Right lobe of liver (tissue), 6 donors: ENCODE results near the gene TUBGCP2. TPM values are rescaled to one million over a fixed set of nuclear protein-coding genes. Genes with fewer than 3 reads are reported as not detected.

Experiments
- ATAC-seq, 4 donors: fragments of 200-7000 bp; cut with Tn5 transposase; one replicate each; pipeline ENCODE4 v1.9.1; 2020; ENCODE audit warnings: mild to moderate bottlenecking in 4 of 4, moderate library complexity in 4 of 4
- DNase-seq, 3 donors: peaks; one replicate each; pipeline ENCODE4 v3.0.0-alpha.2; 2020
- H3K27ac ChIP-seq, 3 donors: fragments of 200-600 bp; one replicate each; pipeline ENCODE4 v1.8.0; 2022
- H3K27me3 ChIP-seq, 2 donors: fragments of 200-600 bp; one replicate each; pipeline ENCODE4 v1.8.0; 2022
- H3K36me3 ChIP-seq, 4 donors: fragments of 200-600 bp; sonication (generic) in 1 of 4; one replicate each; pipeline versions ENCODE4 v1.5.1 to v1.8.0; 2017 to 2022; ENCODE audit warnings: control low read depth in 1 of 4
- H3K4me1 ChIP-seq, 4 donors: fragments of 200-600 bp; sonication (generic) in 1 of 4; one replicate each; pipeline versions ENCODE4 v1.5.1 to v1.8.0; 2017 to 2022; ENCODE audit warnings: control low read depth in 1 of 4
- H3K4me3 ChIP-seq, 3 donors: fragments of 200-600 bp; one replicate each; pipeline ENCODE4 v1.8.0; 2022
- H3K9me3 ChIP-seq, 4 donors: fragments of 200-600 bp; sonication (generic) in 1 of 4; one replicate each; pipeline versions ENCODE4 v1.5.1 to v1.8.0; 2017 to 2022; ENCODE audit warnings: control low read depth in 1 of 4
- CTCF ChIP-seq, 4 donors: fragments of 200-600 bp in 3 of 4; fragments of 450-650 bp in 1 of 4; IDR thresholded peaks; one replicate each; pipeline versions ENCODE4 v1.5.1 to v1.8.0; 2016 to 2022; ENCODE audit warnings: antibody characterized with exemption in 4 of 4, mild to moderate bottlenecking in 2 of 4
- POLR2A ChIP-seq: fragments of 450-650 bp; IDR thresholded peaks from one replicate; pipeline ENCODE4 v1.6.1; 2017; ENCODE audit warnings: antibody characterized with exemption, mild to moderate bottlenecking
- WGBS: methylation state at CpG from one replicate; pipeline ENCODE4 v1.1.6; 2018; ENCODE audit warnings: low coverage, low lambda C conversion rate; ENCODE audit not compliant: insufficient coverage; ENCODE audit errors: missing lambda C conversion rate; 5-methylcytosine and 5-hydroxymethylcytosine counted together
- intact Hi-C, 2 donors: fragments of 100-400 bp; cut with DNase I; formaldehyde crosslinking; loops; one replicate each; pipeline versions ENCODE4 v1.11.2 to v1.14.1; 2022
- total RNA-seq, 6 experiments: library from RNA; depleted of rRNA in 2 of 6; stranded (reverse); fragments of >200 nt in 2 of 6; fragmentation: NEBNext Ultra II Directional in 3 of 6; extraction: Animal tissue kit (Norgen Biotek cat#: 25700) in 3 of 6; gene quantifications; one replicate each; pipeline versions ENCODE4 v1.1.0 to v1.2.4, GENCODE V29; 2016 to 2023
- donor health status: DM: no; HTN: yes; CAD: no.
- donor health status: DM: no; HTN: no; CAD: no.
- donor health status: DM: no; HTN: no; CAD: no.
- donor health status: DM: no; HTN: yes; CAD: no.
- donor health status: DM: no; HTN: yes; CAD: no.

Gene TUBGCP2
- total RNA-seq, 6 experiments from 2014 or later: 19.6 to 30.0 (median 25.6) TPM

GRCh38 chr10:133355991-133356390, 47.3 kb upstream of the TUBGCP2 start:
- ATAC-seq: no peak
- peak overlapping the region in 1 of 3 donors; percentile 82 for H3K27ac ChIP-seq
- no peak for DNase-seq
- H3K36me3 ChIP-seq: peaks cover 0 to 4% (median 0%) of the 10 kb centered on the region in 4 donors
- H3K4me3 ChIP-seq: peak overlapping the region in 1 of 3 donors; percentile 94
- H3K9me3 ChIP-seq: no peaks in the 10 kb centered on the region
- no peak for TF ChIP-seq CTCF (IDR thresholded peaks at IDR 0.05)
- TF ChIP-seq POLR2A: no peak
- H3K4me1 ChIP-seq: peaks cover 0 to 87% (median 40%) of the 10 kb centered on the region in 4 donors
- WGBS: 100% methylated on average over 1 of the region's 3 CpGs
- H3K27me3 ChIP-seq: no peaks in the 10 kb centered on the region
- intact Hi-C loops: no loop called here

DNA sequence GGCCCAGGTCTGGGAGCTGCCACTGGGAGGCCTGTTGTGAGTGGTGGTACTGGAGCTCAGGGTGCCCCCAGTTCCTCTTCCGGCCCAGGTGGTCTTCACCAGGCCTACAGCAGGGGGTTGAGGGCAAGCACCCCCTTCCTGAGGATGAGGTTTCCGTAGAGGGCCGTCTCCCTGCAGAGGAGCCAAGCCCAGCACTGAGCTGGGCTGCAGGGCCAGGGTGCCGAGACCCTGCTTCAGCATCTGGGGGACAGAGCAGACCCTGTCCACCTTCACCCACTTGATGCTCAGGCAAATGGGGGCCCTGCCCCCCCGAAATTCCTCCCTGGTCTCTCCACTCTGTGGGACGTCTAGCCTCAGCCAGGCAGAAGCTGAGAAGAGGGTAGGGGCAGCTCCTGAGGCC, 46.6 kb upstream of the TUBGCP2 start:
- Histone ChIP-seq H3K4me3 (no peak overlapping the region), H3K27me3 (no peaks in the 10 kb centered on the region), H3K27ac (peak overlapping the region in 1 of 3 donors; percentile 9), H3K36me3 (peaks cover 0 to 4% (median 0%) of the 10 kb centered on the region in 4 donors), H3K9me3 (no peaks in the 10 kb centered on the region), H3K4me1 (peaks cover 0 to 86% (median 40%) of the 10 kb centered on the region in 4 donors)
- intact Hi-C loops: no loop called here
- whole genome bisulfite sequencing: 55% methylated on average over 1 of the region's 6 CpGs
- no peak for ATAC-seq
- TF ChIP-seq POLR2A: no peak
- TF ChIP-seq CTCF (IDR thresholded peaks at IDR 0.05): no peak
- DNase-seq: no peak

DNA sequence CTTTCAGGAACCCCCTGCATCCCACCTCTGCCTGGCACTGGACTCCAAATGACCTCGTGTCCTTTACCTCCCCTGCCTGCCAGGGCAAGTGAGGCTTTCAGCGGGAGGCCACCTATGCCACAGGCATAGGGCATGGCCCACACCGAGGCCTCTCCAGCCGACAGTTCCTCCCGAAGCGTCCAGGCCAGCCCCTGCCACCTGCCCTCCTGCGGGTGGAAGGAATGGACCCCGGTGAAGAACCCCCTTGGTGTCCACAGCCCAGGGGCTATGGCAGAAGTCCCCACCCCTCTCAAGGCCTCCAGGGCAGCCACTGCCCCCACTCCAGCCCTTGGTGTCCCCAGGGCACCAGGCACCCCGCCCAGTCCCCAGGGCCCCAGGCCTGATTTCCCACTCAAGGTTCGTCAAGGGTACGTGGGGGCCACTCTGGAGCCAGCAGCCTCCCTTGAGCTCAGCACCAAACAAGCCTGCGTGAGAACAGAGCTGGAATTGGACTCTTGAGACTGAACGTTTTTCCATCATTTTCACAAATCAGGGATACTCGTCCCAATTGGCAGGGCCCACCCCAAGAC, 46.1 kb upstream of the TUBGCP2 start:
- no peaks in the 10 kb centered on the region for H3K27me3 ChIP-seq
- H3K27ac ChIP-seq: peak overlapping the region in 1 of 3 donors; percentile 9
- ATAC-seq (no peak), DNase-seq (peak in 1 of 3 donors; percentile 56)
- no peak overlapping the region for H3K4me3 ChIP-seq
- intact Hi-C loops: no loop called here
- TF ChIP-seq CTCF (IDR thresholded peaks at IDR 0.05) (no peak), POLR2A (no peak)
- 80% methylated on average over 4 of the region's 14 CpGs for WGBS
- peaks cover 0 to 87% (median 43%) of the 10 kb centered on the region in 4 donors for H3K4me1 ChIP-seq
- H3K9me3 ChIP-seq: no peaks in the 10 kb centered on the region
- peaks cover 0 to 4% (median 0%) of the 10 kb centered on the region in 4 donors for H3K36me3 ChIP-seq

GRCh38 chr10:133353988-133354605, 45.4 kb upstream of the TUBGCP2 start:
- Histone ChIP-seq H3K4me1 (peaks cover 0 to 87% (median 42%) of the 10 kb centered on the region in 4 donors), H3K36me3 (peaks cover 0 to 4% (median 0%) of the 10 kb centered on the region in 4 donors), H3K27ac (peak overlapping the region in 1 of 3 donors; percentile 57), H3K4me3 (no peak overlapping the region), H3K27me3 (no peaks in the 10 kb centered on the region), H3K9me3 (no peaks in the 10 kb centered on the region)
- ATAC-seq: no peak
- intact Hi-C loops: no loop called here
- DNase-seq: peak in 1 of 3 donors; percentile 47
- TF ChIP-seq POLR2A (no peak), CTCF (IDR thresholded peaks at IDR 0.05) (no peak)
- 65% methylated on average over 7 of the region's 16 CpGs for WGBS
